IPS-18c (cell line): ENCODE measurements around the gene KCTD5.

Source experiments
- H3K4me3 ChIP-seq: 2 replicates; pipeline ENCODE4 v1.7.0; 2013; ENCODE audit warnings: low read depth, mild to moderate bottlenecking, low read length, moderate library complexity; ENCODE audit not compliant: insufficient read depth
- H3K9me3 ChIP-seq: one replicate; pipeline ENCODE4 v1.6.1; 2013; ENCODE audit warnings: mild to moderate bottlenecking, low read length, moderate library complexity; ENCODE audit not compliant: control insufficient read depth, insufficient read depth

The KCTD5 gene

GRCh38 chr16:2734844-2735515, 52.7 kb downstream of the KCTD5 start:
- Histone ChIP-seq H3K4me3 (no peak overlapping the region), H3K9me3 (no peaks in the 10 kb centered on the region)

GRCh38 chr16:2736476-2737237, 54.3 kb downstream of the KCTD5 start:
- Histone ChIP-seq H3K4me3 (no peak overlapping the region), H3K9me3 (no peaks in the 10 kb centered on the region)

GRCh38 chr16:2737238-2737605, 54.9 kb downstream of the KCTD5 start:
- Histone ChIP-seq H3K4me3 (no peak overlapping the region), H3K9me3 (no peaks in the 10 kb centered on the region)

GRCh38 chr16:2737895-2738418, 55.6 kb downstream of the KCTD5 start:
- no peak overlapping the region for H3K4me3 ChIP-seq
- H3K9me3 ChIP-seq: no peaks in the 10 kb centered on the region

GRCh38 chr16:2738615-2739014, 56.3 kb downstream of the KCTD5 start:
- Histone ChIP-seq H3K4me3 (no peak overlapping the region), H3K9me3 (no peaks in the 10 kb centered on the region)

- Histone ChIP-seq H3K4me3 (no peak overlapping the region), H3K9me3 (no peaks in the 10 kb centered on the region)
These were observed 57.5 kb downstream of the KCTD5 start for GRCh38 chr16:2739625-2740430.

- Histone ChIP-seq H3K4me3 (no peak overlapping the region), H3K9me3 (no peaks in the 10 kb centered on the region)
These were observed 58.2 kb downstream of the KCTD5 start for GRCh38 chr16:2740476-2740875.

- H3K4me3 ChIP-seq: no peak overlapping the region
These were observed 58.8 kb downstream of the KCTD5 start for GRCh38 chr16:2741168-2741567.

GRCh38 chr16:2742323-2743006, 60.1 kb downstream of the KCTD5 start:
- Histone ChIP-seq H3K4me3 (no peak overlapping the region), H3K9me3 (no peaks in the 10 kb centered on the region)

More at GRCh38 chr16:2741168-2741567, 58.8 kb downstream of the KCTD5 start:
- H3K9me3 ChIP-seq: no peaks in the 10 kb centered on the region

- H3K4me3 ChIP-seq: no peak overlapping the region
- no peaks in the 10 kb centered on the region for H3K9me3 ChIP-seq
These were observed 60.9 kb downstream of the KCTD5 start for GRCh38 chr16:2743007-2743810.

- H3K4me3 ChIP-seq: no peak overlapping the region
- H3K9me3 ChIP-seq: no peaks in the 10 kb centered on the region
These were observed 62.4 kb downstream of the KCTD5 start for GRCh38 chr16:2744711-2745110.

GRCh38 chr16:2745116-2745890, 63.0 kb downstream of the KCTD5 start:
- Histone ChIP-seq H3K4me3 (no peak overlapping the region), H3K9me3 (no peaks in the 10 kb centered on the region)

- H3K9me3 ChIP-seq: no peaks in the 10 kb centered on the region
- no peak overlapping the region for H3K4me3 ChIP-seq
These were observed 63.6 kb downstream of the KCTD5 start for GRCh38 chr16:2745961-2746360.

- Histone ChIP-seq H3K4me3 (no peak overlapping the region), H3K9me3 (no peaks in the 10 kb centered on the region)
These were observed 66.6 kb downstream of the KCTD5 start for GRCh38 chr16:2748757-2749455.

GRCh38 chr16:2749476-2749875, 67.2 kb downstream of the KCTD5 start:
- Histone ChIP-seq H3K4me3 (no peak overlapping the region), H3K9me3 (no peaks in the 10 kb centered on the region)
